ENCODE data around the gene UBR2. TPM values are rescaled to one million over a fixed set of nuclear protein-coding genes. Genes with fewer than 3 reads are reported as not detected.
"Not testable (repeated sequence)": the region's sequence is repeated elsewhere in the genome, so short reads cannot be mapped to it uniquely, and the experiment has no call there.

UBR2 gene
- total RNA-seq, 1 donor from 2014 or later, result 16.6 TPM

DNA sequence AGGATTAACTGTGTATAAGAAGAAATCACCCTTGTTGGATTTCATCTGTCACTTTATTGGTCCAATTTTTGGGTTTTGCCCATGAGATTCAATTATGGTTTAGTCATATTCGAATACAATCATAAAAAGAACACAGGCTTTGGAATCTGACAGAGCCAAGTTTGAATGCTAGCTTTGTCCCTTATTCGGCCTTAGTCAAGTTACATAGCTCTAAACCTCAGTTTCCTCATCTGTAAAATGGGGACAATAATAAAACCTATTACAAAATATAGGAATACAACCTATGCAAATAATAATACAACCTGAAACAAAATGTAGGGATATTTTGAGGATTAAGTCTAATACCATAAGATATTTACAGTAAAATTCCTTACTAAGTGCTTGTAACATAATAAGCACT is 100.9 kb downstream of the UBR2 start:
- Histone ChIP-seq H3K36me3 (ENCODE audit: control insufficient read depth, insufficient read depth, low read length) (peaks cover 13% of the 10 kb centered on the region), H3K27me3 (ENCODE audit: control insufficient read depth, insufficient read depth, low read length) (no peaks in the 10 kb centered on the region), H3K4me3 (ENCODE audit: low read depth, low read length) (no peak overlapping the region)
- FAIRE-seq (no peak), DNase-seq (ENCODE audit: low read depth) (no peak)
- TF ChIP-seq, protein P1, sequence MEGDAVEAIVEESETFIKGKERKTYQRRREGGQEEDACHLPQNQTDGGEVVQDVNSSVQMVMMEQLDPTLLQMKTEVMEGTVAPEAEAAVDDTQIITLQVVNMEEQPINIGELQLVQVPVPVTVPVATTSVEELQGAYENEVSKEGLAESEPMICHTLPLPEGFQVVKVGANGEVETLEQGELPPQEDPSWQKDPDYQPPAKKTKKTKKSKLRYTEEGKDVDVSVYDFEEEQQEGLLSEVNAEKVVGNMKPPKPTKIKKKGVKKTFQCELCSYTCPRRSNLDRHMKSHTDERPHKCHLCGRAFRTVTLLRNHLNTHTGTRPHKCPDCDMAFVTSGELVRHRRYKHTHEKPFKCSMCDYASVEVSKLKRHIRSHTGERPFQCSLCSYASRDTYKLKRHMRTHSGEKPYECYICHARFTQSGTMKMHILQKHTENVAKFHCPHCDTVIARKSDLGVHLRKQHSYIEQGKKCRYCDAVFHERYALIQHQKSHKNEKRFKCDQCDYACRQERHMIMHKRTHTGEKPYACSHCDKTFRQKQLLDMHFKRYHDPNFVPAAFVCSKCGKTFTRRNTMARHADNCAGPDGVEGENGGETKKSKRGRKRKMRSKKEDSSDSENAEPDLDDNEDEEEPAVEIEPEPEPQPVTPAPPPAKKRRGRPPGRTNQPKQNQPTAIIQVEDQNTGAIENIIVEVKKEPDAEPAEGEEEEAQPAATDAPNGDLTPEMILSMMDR (IDR thresholded peaks at IDR 0.05; ENCODE audit: insufficient read depth, low read length, severe bottlenecking), result no peak

DNA sequence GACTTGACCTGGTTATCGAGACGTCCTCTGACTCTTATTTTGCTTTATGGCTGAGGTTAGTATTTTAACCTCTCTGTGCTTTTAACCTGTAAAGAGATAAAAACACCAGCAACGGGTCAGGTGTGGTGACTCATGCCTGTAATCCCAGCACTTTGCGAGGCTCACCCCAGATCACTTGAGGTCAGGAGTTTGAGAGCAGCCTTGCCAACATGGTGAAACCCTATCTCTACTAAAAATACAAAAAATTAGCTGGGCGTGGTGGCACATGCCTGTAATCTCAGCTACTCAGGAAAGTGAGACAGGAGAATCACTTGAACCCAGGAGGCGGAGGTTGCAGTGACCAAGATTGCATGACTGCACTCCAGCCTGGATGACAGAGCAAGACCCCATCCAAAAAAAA is 110.5 kb downstream of the UBR2 start:
- not testable (repeated sequence) for H3K27me3 ChIP-seq (ENCODE audit: control insufficient read depth, insufficient read depth, low read length); H3K4me3 ChIP-seq (ENCODE audit: low read depth, low read length); FAIRE-seq
- DNase-seq (ENCODE audit: low read depth), result peak; percentile 36
- H3K36me3 ChIP-seq (ENCODE audit: control insufficient read depth, insufficient read depth, low read length), result peaks cover 21% of the 10 kb centered on the region

DNA sequence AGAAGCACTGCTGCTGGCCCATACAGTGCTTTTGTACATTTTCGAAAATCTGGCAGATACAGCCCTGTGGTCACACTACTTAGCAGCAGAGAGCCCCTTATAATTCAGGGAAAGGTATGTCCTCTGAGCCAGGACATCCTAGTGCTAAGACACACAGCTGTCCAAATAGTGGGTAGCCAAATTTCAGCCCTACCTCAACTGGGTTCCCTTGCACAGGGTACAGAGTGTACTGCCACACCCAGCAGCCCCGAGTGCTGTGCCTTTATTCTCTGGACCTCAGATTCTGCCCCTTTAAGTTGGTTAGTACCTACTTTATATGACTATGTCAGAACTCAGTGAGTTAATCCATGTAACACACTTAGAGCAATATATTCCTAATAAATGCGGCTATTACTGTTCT is 111.0 kb downstream of the UBR2 start:
- no peak for FAIRE-seq
- Histone ChIP-seq H3K36me3 (ENCODE audit: control insufficient read depth, insufficient read depth, low read length) (peaks cover 18% of the 10 kb centered on the region), H3K27me3 (ENCODE audit: control insufficient read depth, insufficient read depth, low read length) (no peaks in the 10 kb centered on the region), H3K4me3 (ENCODE audit: low read depth, low read length) (no peak overlapping the region)
- TF ChIP-seq, protein P1 (IDR thresholded peaks at IDR 0.05; ENCODE audit: insufficient read depth, low read length, severe bottlenecking), result no peak
- no peak for DNase-seq (ENCODE audit: low read depth)

DNA sequence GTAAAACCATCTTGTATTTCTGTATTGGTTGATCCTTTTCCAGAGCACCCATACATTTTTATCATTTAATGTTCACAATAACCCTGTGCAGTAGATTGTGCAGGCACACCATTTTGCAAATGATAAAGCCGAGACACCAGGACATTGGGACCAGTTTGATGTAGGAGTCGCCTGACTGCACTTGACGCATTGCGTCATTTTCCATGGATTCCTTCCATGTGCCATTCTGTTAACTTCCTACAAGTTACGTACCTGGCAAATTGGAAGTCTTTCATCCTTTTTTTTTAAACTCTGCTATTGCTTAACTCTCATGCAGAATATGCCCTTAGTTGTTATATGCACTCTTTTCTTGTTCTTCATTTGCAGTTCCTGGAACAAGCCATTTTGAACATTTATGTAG is 115.5 kb downstream of the UBR2 start:
- Histone ChIP-seq H3K4me3 (ENCODE audit: low read depth, low read length) (no peak overlapping the region), H3K27me3 (ENCODE audit: control insufficient read depth, insufficient read depth, low read length) (no peaks in the 10 kb centered on the region), H3K36me3 (ENCODE audit: control insufficient read depth, insufficient read depth, low read length) (peaks cover 28% of the 10 kb centered on the region)
- TF ChIP-seq, protein P1 (IDR thresholded peaks at IDR 0.05; ENCODE audit: insufficient read depth, low read length, severe bottlenecking), result no peak
- DNase-seq (ENCODE audit: low read depth) (no peak), FAIRE-seq (no peak)

DNA sequence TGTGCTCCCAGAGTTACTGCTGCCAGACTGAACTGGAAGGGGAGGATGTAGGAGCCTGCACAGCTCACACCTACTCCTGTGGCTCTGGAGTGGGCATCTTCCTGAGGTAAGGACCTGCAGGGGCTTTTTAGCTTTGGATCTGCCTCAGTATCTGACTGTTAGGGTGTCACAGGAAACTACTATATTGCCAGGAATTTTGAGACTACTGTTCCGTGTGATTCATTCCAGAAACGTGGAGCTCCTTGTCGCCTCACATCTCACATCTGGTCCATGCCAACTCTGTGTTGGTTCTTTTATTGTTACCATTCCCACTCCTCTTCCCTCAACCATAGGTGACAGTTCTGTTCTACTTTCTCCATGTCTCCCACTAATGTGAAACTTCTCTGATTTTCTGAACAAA is 124.5 kb downstream of the UBR2 start:
- Histone ChIP-seq H3K36me3 (ENCODE audit: control insufficient read depth, insufficient read depth, low read length) (peaks cover 11% of the 10 kb centered on the region), H3K27me3 (ENCODE audit: control insufficient read depth, insufficient read depth, low read length) (no peaks in the 10 kb centered on the region), H3K4me3 (ENCODE audit: low read depth, low read length) (no peak overlapping the region)
- no peak for FAIRE-seq
- TF ChIP-seq, protein P1 (IDR thresholded peaks at IDR 0.05; ENCODE audit: insufficient read depth, low read length, severe bottlenecking), result no peak
- no peak for DNase-seq (ENCODE audit: low read depth)

DNA sequence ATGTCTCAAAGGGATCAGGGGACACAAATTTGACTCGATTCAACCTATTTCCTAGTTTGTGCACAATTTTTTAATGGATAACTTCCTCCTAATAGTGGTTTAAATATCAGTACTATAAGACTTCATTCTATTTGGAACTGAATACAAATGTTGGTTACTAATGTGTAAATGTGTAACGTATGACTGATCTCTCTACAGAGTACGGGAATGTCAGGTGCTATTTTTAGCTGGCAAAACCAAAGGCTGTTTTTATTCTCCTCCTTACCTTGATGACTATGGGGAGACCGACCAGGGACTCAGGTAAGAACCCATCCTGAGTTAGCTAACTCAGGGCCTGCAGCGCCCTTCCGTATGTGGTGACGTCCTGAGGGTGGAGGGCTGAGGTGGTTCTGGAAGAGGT is 125.5 kb downstream of the UBR2 start:
- Histone ChIP-seq H3K27me3 (ENCODE audit: control insufficient read depth, insufficient read depth, low read length) (no peaks in the 10 kb centered on the region), H3K4me3 (ENCODE audit: low read depth, low read length) (no peak overlapping the region), H3K36me3 (ENCODE audit: control insufficient read depth, insufficient read depth, low read length) (peaks cover 13% of the 10 kb centered on the region)
- DNase-seq (ENCODE audit: low read depth) (no peak), FAIRE-seq (no peak)
- TF ChIP-seq, protein P1 (IDR thresholded peaks at IDR 0.05; ENCODE audit: insufficient read depth, low read length, severe bottlenecking), result no peak
